Measurements from ENCODE around the gene GCC2.

Gene GCC2, protein sequence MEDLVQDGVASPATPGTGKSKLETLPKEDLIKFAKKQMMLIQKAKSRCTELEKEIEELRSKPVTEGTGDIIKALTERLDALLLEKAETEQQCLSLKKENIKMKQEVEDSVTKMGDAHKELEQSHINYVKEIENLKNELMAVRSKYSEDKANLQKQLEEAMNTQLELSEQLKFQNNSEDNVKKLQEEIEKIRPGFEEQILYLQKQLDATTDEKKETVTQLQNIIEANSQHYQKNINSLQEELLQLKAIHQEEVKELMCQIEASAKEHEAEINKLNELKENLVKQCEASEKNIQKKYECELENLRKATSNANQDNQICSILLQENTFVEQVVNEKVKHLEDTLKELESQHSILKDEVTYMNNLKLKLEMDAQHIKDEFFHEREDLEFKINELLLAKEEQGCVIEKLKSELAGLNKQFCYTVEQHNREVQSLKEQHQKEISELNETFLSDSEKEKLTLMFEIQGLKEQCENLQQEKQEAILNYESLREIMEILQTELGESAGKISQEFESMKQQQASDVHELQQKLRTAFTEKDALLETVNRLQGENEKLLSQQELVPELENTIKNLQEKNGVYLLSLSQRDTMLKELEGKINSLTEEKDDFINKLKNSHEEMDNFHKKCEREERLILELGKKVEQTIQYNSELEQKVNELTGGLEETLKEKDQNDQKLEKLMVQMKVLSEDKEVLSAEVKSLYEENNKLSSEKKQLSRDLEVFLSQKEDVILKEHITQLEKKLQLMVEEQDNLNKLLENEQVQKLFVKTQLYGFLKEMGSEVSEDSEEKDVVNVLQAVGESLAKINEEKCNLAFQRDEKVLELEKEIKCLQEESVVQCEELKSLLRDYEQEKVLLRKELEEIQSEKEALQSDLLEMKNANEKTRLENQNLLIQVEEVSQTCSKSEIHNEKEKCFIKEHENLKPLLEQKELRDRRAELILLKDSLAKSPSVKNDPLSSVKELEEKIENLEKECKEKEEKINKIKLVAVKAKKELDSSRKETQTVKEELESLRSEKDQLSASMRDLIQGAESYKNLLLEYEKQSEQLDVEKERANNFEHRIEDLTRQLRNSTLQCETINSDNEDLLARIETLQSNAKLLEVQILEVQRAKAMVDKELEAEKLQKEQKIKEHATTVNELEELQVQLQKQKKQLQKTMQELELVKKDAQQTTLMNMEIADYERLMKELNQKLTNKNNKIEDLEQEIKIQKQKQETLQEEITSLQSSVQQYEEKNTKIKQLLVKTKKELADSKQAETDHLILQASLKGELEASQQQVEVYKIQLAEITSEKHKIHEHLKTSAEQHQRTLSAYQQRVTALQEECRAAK (N-terminal part only)

DNA sequence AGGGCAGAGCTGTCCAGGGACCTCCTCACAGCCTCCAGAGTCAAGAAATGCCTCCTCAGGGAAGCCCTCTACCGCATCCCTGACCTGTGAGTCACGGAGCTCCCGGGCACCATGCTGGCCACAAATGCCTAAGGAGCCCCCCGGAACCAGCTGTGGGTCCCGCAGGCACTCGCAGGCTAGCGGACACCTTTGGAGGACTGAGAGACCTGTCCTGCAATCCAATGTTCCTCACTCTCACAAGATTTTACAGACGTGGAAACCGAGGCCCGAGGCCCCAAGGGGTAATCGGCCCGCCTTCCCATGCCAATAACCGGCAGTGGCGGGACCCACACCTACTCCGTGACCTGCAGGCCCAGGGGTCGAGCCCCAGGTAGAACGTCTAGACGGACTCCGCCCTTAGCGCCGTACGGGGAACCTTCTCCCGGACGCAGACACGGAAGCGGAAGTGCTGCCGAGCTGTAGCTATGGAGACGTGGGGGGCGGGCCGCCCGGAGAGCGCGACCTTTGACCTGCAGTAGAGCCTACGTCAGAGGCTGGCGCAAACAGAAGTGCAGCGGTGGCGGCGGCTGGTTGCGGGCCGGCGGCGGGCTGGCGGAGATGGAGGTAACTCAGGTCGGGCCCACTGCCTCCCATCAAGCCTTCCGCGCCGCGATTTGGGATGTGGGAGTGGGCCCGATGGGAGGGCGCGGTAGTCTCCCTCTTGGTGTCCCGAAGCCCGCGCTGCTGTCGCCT is at the start of gene GCC2:
GCC2 (plus strand) TSS at position 529 of the 732 bp plus-strand sequence; CDS start at position 598, 69 bp downstream.
- TF ChIP-seq, protein P1, sequence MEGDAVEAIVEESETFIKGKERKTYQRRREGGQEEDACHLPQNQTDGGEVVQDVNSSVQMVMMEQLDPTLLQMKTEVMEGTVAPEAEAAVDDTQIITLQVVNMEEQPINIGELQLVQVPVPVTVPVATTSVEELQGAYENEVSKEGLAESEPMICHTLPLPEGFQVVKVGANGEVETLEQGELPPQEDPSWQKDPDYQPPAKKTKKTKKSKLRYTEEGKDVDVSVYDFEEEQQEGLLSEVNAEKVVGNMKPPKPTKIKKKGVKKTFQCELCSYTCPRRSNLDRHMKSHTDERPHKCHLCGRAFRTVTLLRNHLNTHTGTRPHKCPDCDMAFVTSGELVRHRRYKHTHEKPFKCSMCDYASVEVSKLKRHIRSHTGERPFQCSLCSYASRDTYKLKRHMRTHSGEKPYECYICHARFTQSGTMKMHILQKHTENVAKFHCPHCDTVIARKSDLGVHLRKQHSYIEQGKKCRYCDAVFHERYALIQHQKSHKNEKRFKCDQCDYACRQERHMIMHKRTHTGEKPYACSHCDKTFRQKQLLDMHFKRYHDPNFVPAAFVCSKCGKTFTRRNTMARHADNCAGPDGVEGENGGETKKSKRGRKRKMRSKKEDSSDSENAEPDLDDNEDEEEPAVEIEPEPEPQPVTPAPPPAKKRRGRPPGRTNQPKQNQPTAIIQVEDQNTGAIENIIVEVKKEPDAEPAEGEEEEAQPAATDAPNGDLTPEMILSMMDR (IDR thresholded peaks at IDR 0.05; ENCODE audit: insufficient read depth, low read length, poor library complexity, severe bottlenecking): no peak
- Histone ChIP-seq H3K36me3 (ENCODE audit: control insufficient read depth, insufficient read depth, low read length) (peaks cover 2% of the 10 kb centered on the region; the same call in 1 of the 2 replicates), H3K4me3 (replicated peaks; ENCODE audit: low read depth, low read length) (peak within 1 kb of the TSS; percentile 81), H3K27me3 (replicated peaks; ENCODE audit: control insufficient read depth, insufficient read depth, low read length) (no peaks in the 10 kb centered on the region)
- DNase-seq (ENCODE audit: extremely low read depth, insufficient read length): peak; percentile 96

DNA sequence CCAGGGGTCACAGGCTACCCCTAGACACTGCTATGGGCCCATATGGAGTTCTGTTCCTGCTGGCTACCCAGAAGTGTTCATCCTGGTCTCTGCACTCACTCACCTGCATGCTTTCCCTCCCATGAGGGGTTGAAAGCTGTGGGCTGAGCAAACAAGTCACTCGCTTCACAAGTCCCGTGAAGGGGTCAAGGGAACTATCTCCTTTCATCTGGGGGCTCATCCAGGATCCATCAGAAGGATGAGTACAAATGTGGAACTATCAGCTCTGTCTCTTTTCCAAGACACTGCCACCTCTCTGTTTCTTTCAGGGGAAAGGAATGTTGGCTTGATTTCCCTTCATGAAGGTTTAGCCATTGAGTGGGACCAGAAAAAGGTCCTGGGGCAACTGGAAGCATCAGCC is 49.5 kb upstream of the GCC2 start:
- no peaks in the 10 kb centered on the region for H3K36me3 ChIP-seq (ENCODE audit: control insufficient read depth, insufficient read depth, low read length)
- H3K4me3 ChIP-seq (replicated peaks; ENCODE audit: low read depth, low read length): no peak overlapping the region
- no peaks in the 10 kb centered on the region for H3K27me3 ChIP-seq (replicated peaks; ENCODE audit: control insufficient read depth, insufficient read depth, low read length)
- TF ChIP-seq, protein P1 (IDR thresholded peaks at IDR 0.05; ENCODE audit: insufficient read depth, low read length, poor library complexity, severe bottlenecking): no peak
- no peak for DNase-seq (ENCODE audit: extremely low read depth, insufficient read length)

DNA sequence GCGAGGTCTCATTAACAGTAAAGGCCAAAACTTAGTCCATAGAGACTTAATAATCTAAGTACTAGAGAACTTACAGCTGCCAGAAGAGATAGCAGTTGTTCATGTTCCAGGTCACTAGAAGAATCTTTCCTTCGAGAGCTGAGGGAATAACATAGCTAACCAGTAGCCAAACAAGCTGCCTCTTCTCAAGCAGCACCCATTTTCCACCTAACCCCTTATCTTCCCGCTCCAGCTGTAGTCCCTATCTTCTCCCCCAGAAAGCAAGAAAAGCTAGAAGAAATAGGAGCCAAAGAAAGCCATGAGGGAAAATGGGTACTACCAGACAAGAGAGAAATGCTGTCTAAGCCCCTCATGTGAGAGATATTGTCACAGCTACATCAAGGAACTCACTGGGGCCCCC is 47.2 kb upstream of the GCC2 start:
- TF ChIP-seq, protein P1 (IDR thresholded peaks at IDR 0.05; ENCODE audit: insufficient read depth, low read length, poor library complexity, severe bottlenecking): no peak
- Histone ChIP-seq H3K4me3 (replicated peaks; ENCODE audit: low read depth, low read length) (no peak overlapping the region), H3K27me3 (replicated peaks; ENCODE audit: control insufficient read depth, insufficient read depth, low read length) (no peaks in the 10 kb centered on the region), H3K36me3 (ENCODE audit: control insufficient read depth, insufficient read depth, low read length) (no peaks in the 10 kb centered on the region)
- DNase-seq (ENCODE audit: extremely low read depth, insufficient read length): no peak

DNA sequence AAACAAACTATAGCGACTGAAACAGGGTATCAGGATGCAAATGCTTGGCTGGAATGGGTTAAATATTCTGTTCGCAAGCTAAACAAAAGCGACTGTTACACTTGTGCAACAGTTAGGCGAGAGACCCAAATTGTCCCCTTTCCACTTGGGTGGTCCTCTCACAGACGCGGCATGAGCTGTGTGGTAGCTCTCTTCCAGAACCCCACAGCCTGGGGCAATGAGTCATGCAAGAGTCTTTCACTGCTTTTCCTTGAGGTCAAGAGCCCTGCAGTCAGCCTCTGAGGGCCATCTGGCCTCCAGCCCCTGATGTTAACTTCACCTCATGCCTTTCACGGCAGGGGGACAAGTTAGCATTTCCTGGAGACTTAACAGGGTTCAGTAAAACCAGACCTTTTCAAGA is 45.5 kb upstream of the GCC2 start:
- DNase-seq (ENCODE audit: extremely low read depth, insufficient read length): no peak
- TF ChIP-seq, protein P1 (IDR thresholded peaks at IDR 0.05; ENCODE audit: insufficient read depth, low read length, poor library complexity, severe bottlenecking): no peak
- Histone ChIP-seq H3K4me3 (replicated peaks; ENCODE audit: low read depth, low read length) (no peak overlapping the region), H3K36me3 (ENCODE audit: control insufficient read depth, insufficient read depth, low read length) (no peaks in the 10 kb centered on the region), H3K27me3 (replicated peaks; ENCODE audit: control insufficient read depth, insufficient read depth, low read length) (no peaks in the 10 kb centered on the region)

All from GM06990 (cell line).